SH-SY5Y (cell line): ENCODE measurements around the gene GINS3.

ENCODE experiments used
- GATA2 ChIP-seq: IDR thresholded peaks from 2 replicates; pipeline ENCODE4 v1.6.1; 2011; ENCODE audit warnings: mild to moderate bottlenecking, low read depth, low read length
- GATA3 ChIP-seq: IDR thresholded peaks from 2 replicates; pipeline ENCODE4 v1.6.1; 2011; ENCODE audit warnings: low read depth, mild to moderate bottlenecking, low read length, moderate library complexity

- TF ChIP-seq GATA2, result no peak
- no peak for TF ChIP-seq GATA3
Observed at GRCh38 chr16:58421529-58421928, 29.3 kb downstream of the GINS3 start.
